Measurements from ENCODE around the gene ACSF3. TPM values are rescaled to one million over a fixed set of nuclear protein-coding genes. Genes with fewer than 3 reads are reported as not detected.
A peak's percentile ranks its signal among the peaks of the same experiment; 100 is the strongest.

ACSF3 gene
- total and polyA plus RNA-seq, 3 experiments from 2014 or later, result 35.5 to 43.9 (median 43.6) TPM

DNA sequence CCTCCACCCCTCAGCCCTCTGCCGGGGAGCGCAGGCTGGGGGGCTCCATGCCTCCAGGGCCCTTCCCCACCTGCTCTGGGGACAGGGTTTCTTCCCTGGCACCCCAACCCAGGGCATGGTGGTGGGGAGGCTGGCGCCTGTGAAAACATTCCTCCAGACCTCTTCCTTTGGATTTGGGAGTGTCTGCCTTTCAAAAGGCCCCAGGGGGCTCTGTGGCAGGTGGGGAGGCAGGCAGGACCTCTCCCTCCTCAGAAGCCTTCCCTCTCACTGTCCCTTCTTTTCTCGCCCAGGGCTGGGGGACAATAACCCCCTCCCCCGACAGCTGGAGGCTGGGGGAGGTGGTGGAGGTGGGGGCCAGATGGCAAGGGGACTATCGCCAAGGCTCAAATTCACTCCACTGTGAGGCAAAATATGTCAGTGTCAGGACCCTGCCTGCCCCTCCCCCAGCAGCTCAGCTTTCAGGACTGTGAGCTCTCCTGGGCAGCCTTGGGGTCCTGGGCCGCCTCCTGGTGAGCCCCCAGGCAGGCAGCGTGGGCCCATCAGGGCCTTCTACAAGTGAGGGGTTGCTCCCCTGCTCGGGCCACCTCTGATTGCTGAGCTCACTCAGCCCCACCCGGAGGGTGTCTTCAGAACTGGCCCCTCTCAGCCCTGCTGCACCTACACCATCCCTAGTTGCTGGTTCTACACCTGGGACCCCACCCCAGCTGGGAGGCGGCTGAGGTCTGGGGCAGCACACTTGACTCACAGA, 79.7 kb downstream of the ACSF3 start:
- DNase-seq, result no peak
- POLR2A ChIA-PET, result no interaction called here
- Mint-ChIP-seq H3K4me3 (no peak overlapping the region), H3K27me3 (no peaks in the 10 kb centered on the region), H3K9me3 (no peaks in the 10 kb centered on the region), H3K27ac (peak overlapping the region in 1 of 8 donors; percentile 26), H3K36me3 (no peaks in the 10 kb centered on the region), H3K4me1 (peaks cover 6 to 15% (median 8%) of the 10 kb centered on the region in 3 donors)
- peaks cover 15% of the 10 kb centered on the region for H3K4me1 ChIP-seq (ENCODE audit: insufficient read depth, low read length)
- CTCF ChIA-PET, result interaction anchor here (0.8 kb wide), 1 partner anchor 436 kb away, joined by 3 read pairs; no protein-coding TSS in a partner anchor
- no peak overlapping the region for H3K27ac ChIP-seq (ENCODE audit: low read depth, low read length)
- no peak overlapping the region for H3K4me3 ChIP-seq (ENCODE audit: low read length)
- no peaks in the 10 kb centered on the region for H3K9me3 ChIP-seq (ENCODE audit: low read length)
- no peaks in the 10 kb centered on the region for H3K27me3 ChIP-seq (ENCODE audit: insufficient read depth, low read length, poor library complexity, severe bottlenecking)
- H3K36me3 ChIP-seq (ENCODE audit: insufficient read depth, low read length), result no peaks in the 10 kb centered on the region

DNA sequence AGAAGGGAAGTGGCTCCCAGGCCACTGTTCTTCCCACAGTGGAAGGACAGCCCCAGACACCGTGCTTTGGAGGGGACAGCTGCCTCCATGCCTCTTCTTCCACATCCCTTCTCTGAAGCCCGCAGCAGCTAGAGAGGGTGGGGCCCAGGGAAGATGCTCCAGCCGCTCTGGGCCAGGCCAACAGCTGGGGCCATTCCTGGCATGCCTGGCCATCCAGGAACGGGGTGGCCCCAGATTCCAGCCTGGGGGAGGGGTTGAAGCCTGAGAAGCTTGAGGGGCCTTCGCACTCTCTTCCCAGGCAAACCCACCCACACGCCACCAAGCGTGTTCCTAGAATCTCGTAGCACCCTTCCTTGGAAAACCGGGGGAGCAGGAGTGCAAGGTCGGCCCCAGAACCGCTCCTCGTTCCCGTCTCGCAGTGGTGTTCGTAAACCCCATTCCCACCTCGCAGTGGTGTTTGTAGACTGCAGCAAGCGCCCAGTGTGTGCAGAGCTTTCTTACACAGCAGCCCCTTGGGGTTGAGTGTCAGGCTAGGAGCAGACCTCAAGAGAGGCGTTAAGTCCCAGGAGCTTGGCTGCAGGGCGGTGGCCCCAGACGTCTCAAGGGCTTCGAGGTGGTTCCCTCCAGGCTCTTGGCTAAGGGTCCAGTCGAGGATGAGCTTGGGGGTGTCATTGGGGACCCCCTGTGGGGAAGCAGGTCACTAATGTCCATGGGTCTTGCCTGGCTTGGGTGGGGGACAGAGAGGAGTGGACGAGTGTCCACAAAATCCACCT, 80.6 kb downstream of the ACSF3 start:
- ChIA-PET CTCF (no interaction called here), POLR2A (no interaction called here)
- peaks cover 6 to 15% (median 8%) of the 10 kb centered on the region in 3 donors for H3K4me1 Mint-ChIP-seq
- H3K27me3 ChIP-seq (ENCODE audit: insufficient read depth, low read length, poor library complexity, severe bottlenecking), result no peaks in the 10 kb centered on the region
- no peak overlapping the region for H3K4me3 ChIP-seq (ENCODE audit: low read length)
- peaks cover 15% of the 10 kb centered on the region for H3K4me1 ChIP-seq (ENCODE audit: insufficient read depth, low read length)
- H3K9me3 Mint-ChIP-seq, result no peaks in the 10 kb centered on the region
- H3K36me3 ChIP-seq (ENCODE audit: insufficient read depth, low read length), result no peaks in the 10 kb centered on the region
- no peak overlapping the region for H3K27ac ChIP-seq (ENCODE audit: low read depth, low read length)
- H3K27me3 Mint-ChIP-seq, result no peaks in the 10 kb centered on the region
- DNase-seq, result no peak
- H3K36me3 Mint-ChIP-seq, result no peaks in the 10 kb centered on the region
- no peak overlapping the region for H3K27ac Mint-ChIP-seq
- no peak overlapping the region for H3K4me3 Mint-ChIP-seq
- no peaks in the 10 kb centered on the region for H3K9me3 ChIP-seq (ENCODE audit: low read length)

DNA sequence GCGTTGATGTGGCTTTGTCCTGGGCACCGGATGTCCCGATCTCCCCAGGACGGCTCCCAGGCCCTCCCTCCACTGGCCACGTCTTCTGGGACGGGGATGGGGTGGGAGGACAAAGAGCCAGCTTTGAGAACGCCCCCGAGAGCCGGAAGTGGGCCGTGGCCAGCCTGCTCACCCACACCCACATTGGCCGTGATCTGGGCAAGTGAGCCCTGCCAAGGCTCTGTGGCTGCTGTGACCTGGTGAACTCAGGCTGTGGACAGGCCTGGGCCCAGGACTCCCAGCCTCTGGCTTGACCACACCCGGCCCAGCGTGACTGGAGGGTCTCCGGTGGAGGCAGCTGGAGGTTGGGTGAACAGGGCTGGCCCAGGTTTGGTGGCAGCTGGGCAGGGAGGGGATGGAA, 81.2 kb downstream of the ACSF3 start:
- DNase-seq, result no peak
- POLR2A ChIA-PET, result no interaction called here
- no peaks in the 10 kb centered on the region for H3K27me3 ChIP-seq (ENCODE audit: insufficient read depth, low read length, poor library complexity, severe bottlenecking)
- no peaks in the 10 kb centered on the region for H3K36me3 Mint-ChIP-seq
- H3K9me3 ChIP-seq (ENCODE audit: low read length), result no peaks in the 10 kb centered on the region
- no peak overlapping the region for H3K27ac Mint-ChIP-seq
- H3K4me3 Mint-ChIP-seq, result no peak overlapping the region
- H3K9me3 Mint-ChIP-seq, result no peaks in the 10 kb centered on the region
- H3K4me1 Mint-ChIP-seq, result peaks cover 6 to 15% (median 8%) of the 10 kb centered on the region in 3 donors
- no peaks in the 10 kb centered on the region for H3K27me3 Mint-ChIP-seq
- no peak overlapping the region for H3K4me3 ChIP-seq (ENCODE audit: low read length)
- no peaks in the 10 kb centered on the region for H3K36me3 ChIP-seq (ENCODE audit: insufficient read depth, low read length)
- CTCF ChIA-PET, result no interaction called here
- no peak overlapping the region for H3K27ac ChIP-seq (ENCODE audit: low read depth, low read length)
- peaks cover 12% of the 10 kb centered on the region for H3K4me1 ChIP-seq (ENCODE audit: insufficient read depth, low read length)

DNA sequence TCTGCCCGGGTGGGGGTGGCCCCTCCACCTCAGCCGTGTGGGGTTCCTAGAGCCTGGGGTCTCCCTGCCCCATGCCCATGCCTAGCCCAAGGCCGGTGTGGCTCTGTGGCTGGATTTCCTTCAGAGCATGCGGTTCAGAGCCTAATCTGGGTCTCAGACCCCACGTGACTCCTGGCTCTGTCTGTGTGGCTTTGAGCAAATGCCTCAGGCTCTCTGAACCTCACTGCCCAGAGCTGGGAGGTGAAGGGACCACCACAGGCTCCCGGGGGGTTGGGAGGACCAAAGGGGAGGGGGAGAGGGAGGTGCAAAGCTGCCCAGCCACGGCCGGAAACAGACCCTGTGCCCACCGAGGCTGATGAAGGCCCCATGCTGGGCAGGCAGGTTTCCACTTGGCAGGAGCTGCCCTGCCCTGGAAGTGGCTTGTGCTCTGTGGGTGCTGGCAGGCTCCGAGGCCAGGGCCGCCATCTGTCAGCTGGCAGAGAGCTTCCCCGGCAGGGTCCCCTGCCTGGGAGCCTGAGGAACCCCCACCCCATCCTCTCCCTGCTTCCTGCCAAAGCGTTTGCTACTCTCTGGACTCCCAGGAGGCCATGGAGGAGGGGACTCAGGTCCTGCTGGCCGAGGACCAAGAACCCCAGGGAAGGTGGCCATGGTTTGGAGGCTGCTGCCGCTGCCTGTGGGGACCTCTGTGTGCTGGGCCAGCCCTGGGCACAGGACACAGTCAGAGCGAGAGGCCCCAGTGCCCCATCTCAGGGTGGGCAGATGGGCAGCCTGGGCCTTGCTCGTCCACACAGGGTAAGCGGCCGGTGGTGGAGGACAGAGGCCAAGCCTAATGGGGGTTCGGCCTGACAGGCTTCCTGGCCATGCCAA, 81.9 kb downstream of the ACSF3 start:
- H3K9me3 Mint-ChIP-seq, result no peaks in the 10 kb centered on the region
- peaks cover 6% of the 10 kb centered on the region for H3K4me1 ChIP-seq (ENCODE audit: insufficient read depth, low read length)
- ChIA-PET POLR2A (interaction anchor here (0.6 kb wide), 1 partner anchor 426 kb away, joined by 3 read pairs; no protein-coding TSS in a partner anchor), CTCF (no interaction called here)
- no peak overlapping the region for H3K27ac ChIP-seq (ENCODE audit: low read depth, low read length)
- H3K36me3 Mint-ChIP-seq, result no peaks in the 10 kb centered on the region
- H3K4me1 Mint-ChIP-seq, result peaks cover 5 to 10% (median 5%) of the 10 kb centered on the region in 3 donors
- no peaks in the 10 kb centered on the region for H3K27me3 Mint-ChIP-seq
- H3K4me3 Mint-ChIP-seq, result no peak overlapping the region
- no peak overlapping the region for H3K27ac Mint-ChIP-seq
- no peaks in the 10 kb centered on the region for H3K36me3 ChIP-seq (ENCODE audit: insufficient read depth, low read length)
- no peaks in the 10 kb centered on the region for H3K27me3 ChIP-seq (ENCODE audit: insufficient read depth, low read length, poor library complexity, severe bottlenecking)
- DNase-seq, result no peak
- H3K4me3 ChIP-seq (ENCODE audit: low read length), result no peak overlapping the region
- H3K9me3 ChIP-seq (ENCODE audit: low read length), result no peaks in the 10 kb centered on the region

DNA sequence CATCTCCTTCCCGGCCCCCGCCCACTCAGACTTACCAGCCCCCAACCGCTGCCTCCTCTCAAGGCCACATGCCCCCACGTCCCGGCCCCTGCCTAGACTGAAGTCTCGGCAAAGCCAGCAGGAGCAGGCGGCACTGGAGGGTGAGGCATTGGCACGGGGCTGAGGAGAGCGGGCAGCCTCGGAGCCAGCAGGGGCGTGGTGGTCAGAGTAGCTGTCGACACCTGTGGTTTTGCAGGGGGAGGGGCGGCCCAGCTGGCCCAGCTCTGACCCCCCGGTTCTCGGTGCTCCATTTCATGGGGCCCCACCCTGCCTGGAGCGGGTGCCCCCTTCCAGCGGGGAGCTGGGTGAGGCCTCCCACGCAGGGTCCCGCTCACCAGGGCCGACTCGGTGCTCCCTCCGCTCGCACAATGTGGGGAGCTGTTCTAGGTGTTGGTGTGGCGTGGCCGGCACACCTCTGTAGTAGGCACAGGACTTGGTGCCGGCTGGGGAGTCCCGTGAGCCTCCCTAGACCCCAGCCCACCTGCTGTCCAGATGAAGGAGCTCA, 82.6 kb downstream of the ACSF3 start:
- DNase-seq, result no peak
- no peaks in the 10 kb centered on the region for H3K27me3 ChIP-seq (ENCODE audit: insufficient read depth, low read length, poor library complexity, severe bottlenecking)
- H3K4me3 ChIP-seq (ENCODE audit: low read length), result no peak overlapping the region
- no peak overlapping the region for H3K27ac Mint-ChIP-seq
- H3K27me3 Mint-ChIP-seq, result no peaks in the 10 kb centered on the region
- no peaks in the 10 kb centered on the region for H3K4me1 ChIP-seq (ENCODE audit: insufficient read depth, low read length)
- CTCF ChIA-PET, result no interaction called here
- no peak overlapping the region for H3K27ac ChIP-seq (ENCODE audit: low read depth, low read length)
- H3K9me3 Mint-ChIP-seq, result no peaks in the 10 kb centered on the region
- H3K9me3 ChIP-seq (ENCODE audit: low read length), result no peaks in the 10 kb centered on the region
- peaks cover 0 to 5% (median 0%) of the 10 kb centered on the region in 3 donors for H3K4me1 Mint-ChIP-seq
- POLR2A ChIA-PET, result no interaction called here
- H3K36me3 Mint-ChIP-seq, result no peaks in the 10 kb centered on the region
- H3K36me3 ChIP-seq (ENCODE audit: insufficient read depth, low read length), result no peaks in the 10 kb centered on the region
- no peak overlapping the region for H3K4me3 Mint-ChIP-seq

DNA sequence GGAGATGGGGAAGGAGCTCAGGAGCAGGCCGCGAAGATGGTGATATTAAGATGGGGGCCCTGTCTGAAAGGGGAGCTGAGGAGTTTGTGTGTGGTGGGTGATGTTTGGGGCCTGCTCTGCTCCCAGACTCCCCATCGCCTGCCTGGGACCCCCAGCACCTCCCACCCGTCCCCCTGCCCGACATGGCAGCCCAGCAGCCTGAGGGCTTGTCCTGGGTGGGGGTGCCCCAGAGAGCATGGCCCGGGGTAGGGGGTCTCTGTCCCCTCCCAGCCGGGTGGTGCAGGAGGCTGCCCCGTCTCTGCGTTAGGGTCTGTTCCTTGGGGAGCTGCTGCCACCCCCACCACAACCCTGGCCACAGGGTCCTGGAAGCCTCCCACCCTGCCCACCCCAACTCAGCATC, 83.1 kb downstream of the ACSF3 start:
- Mint-ChIP-seq H3K27me3 (no peaks in the 10 kb centered on the region), H3K27ac (no peak overlapping the region), H3K4me1 (peaks cover 0 to 5% (median 0%) of the 10 kb centered on the region in 3 donors), H3K4me3 (no peak overlapping the region), H3K9me3 (no peaks in the 10 kb centered on the region), H3K36me3 (no peaks in the 10 kb centered on the region)
- Histone ChIP-seq H3K27me3 (ENCODE audit: insufficient read depth, low read length, poor library complexity, severe bottlenecking) (no peaks in the 10 kb centered on the region), H3K4me3 (ENCODE audit: low read length) (no peak overlapping the region), H3K36me3 (ENCODE audit: insufficient read depth, low read length) (no peaks in the 10 kb centered on the region), H3K27ac (ENCODE audit: low read depth, low read length) (no peak overlapping the region), H3K4me1 (ENCODE audit: insufficient read depth, low read length) (no peaks in the 10 kb centered on the region), H3K9me3 (ENCODE audit: low read length) (no peaks in the 10 kb centered on the region)
- ChIA-PET CTCF (no interaction called here), POLR2A (no interaction called here)
- no peak for DNase-seq

DNA sequence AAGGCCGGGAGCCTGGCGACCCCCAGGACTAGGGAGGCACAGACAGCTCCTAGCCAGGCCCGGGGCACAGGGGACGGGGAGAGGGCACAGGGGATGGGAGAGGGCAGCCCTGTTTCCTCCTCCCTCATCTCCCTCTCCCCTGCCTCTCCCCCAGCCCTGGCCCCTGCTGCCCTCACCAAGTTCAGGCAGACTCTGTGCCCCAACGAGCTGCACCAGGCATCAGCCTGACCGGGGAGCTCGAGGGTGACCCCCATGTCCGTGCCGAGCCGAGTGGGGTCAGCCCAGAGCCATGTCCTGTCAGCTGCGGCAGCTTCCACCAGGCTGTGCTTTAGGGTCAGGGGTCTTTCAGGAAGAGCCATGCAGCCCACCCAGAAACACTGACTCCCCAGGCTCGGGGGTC, 83.8 kb downstream of the ACSF3 start:
- Histone ChIP-seq H3K36me3 (ENCODE audit: insufficient read depth, low read length) (no peaks in the 10 kb centered on the region), H3K4me1 (ENCODE audit: insufficient read depth, low read length) (no peaks in the 10 kb centered on the region), H3K27ac (ENCODE audit: low read depth, low read length) (no peak overlapping the region), H3K4me3 (ENCODE audit: low read length) (no peak overlapping the region), H3K9me3 (ENCODE audit: low read length) (no peaks in the 10 kb centered on the region), H3K27me3 (ENCODE audit: insufficient read depth, low read length, poor library complexity, severe bottlenecking) (no peaks in the 10 kb centered on the region)
- H3K36me3 Mint-ChIP-seq, result no peaks in the 10 kb centered on the region
- no peak overlapping the region for H3K27ac Mint-ChIP-seq
- H3K4me3 Mint-ChIP-seq, result no peak overlapping the region
- peaks cover 0 to 4% (median 0%) of the 10 kb centered on the region in 3 donors for H3K4me1 Mint-ChIP-seq
- CTCF ChIA-PET, result no interaction called here
- H3K9me3 Mint-ChIP-seq, result no peaks in the 10 kb centered on the region
- POLR2A ChIA-PET, result no interaction called here
- DNase-seq, result no peak
- H3K27me3 Mint-ChIP-seq, result no peaks in the 10 kb centered on the region
